ENCODE results near the gene TAOK1.

GRCh38 chr17:29590411-29591145 lies 200.4 kb downstream of the TAOK1 start:
- TF ChIP-seq CTCF (IDR thresholded peaks at IDR 0.05; ENCODE audit: low read depth, low read length, poor library complexity, severe bottlenecking) (no peak), EZH2phosphoT487 (IDR thresholded peaks at IDR 0.05; ENCODE audit: borderline replicate concordance, low read length) (no peak)
